Measurements from ENCODE around the gene SLC35B2.

Gene SLC35B2

GRCh38 chr6:44245912-44246662 lies 11.2 kb downstream of the SLC35B2 start (continued):
- TF ChIP-seq ZNF202 (tag by site-specific recombination; IDR thresholded peaks at IDR 0.05; ENCODE audit: borderline replicate concordance), result no peak
- peak; percentile 78 for TF ChIP-seq ZNF2 (tag by site-specific recombination; IDR thresholded peaks at IDR 0.05)
- TF ChIP-seq ZNF629 (tag by site-specific recombination; IDR thresholded peaks at IDR 0.05), result no peak
- TF ChIP-seq HOXA7 (CRISPR knock-in tag; IDR thresholded peaks at IDR 0.05; ENCODE audit: borderline replicate concordance), result no peak
- TF ChIP-seq ZNF664 (tag by site-specific recombination; IDR thresholded peaks at IDR 0.05), result 0 out of 2 replicates have a peak, but pooled peaks have one; percentile 10
- TF ChIP-seq ZNF654 (tag by site-specific recombination; IDR thresholded peaks at IDR 0.05; ENCODE audit: low read depth), result no peak
- TF ChIP-seq, protein P1, sequence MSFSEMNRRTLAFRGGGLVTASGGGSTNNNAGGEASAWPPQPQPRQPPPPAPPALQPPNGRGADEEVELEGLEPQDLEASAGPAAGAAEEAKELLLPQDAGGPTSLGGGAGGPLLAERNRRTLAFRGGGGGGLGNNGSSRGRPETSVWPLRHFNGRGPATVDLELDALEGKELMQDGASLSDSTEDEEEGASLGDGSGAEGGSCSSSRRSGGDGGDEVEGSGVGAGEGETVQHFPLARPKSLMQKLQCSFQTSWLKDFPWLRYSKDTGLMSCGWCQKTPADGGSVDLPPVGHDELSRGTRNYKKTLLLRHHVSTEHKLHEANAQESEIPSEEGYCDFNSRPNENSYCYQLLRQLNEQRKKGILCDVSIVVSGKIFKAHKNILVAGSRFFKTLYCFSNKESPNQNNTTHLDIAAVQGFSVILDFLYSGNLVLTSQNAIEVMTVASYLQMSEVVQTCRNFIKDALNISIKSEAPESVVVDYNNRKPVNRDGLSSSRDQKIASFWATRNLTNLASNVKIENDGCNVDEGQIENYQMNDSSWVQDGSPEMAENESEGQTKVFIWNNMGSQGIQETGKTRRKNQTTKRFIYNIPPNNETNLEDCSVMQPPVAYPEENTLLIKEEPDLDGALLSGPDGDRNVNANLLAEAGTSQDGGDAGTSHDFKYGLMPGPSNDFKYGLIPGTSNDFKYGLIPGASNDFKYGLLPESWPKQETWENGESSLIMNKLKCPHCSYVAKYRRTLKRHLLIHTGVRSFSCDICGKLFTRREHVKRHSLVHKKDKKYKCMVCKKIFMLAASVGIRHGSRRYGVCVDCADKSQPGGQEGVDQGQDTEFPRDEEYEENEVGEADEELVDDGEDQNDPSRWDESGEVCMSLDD (tag by site-specific recombination; IDR thresholded peaks at IDR 0.05), result peak; percentile 63; the same call in 1 of the 2 replicates
- no peak for TF ChIP-seq GFI1B (tag by site-specific recombination; IDR thresholded peaks at IDR 0.05)
- no peak for TF ChIP-seq ZNF157 (tag by site-specific recombination; IDR thresholded peaks at IDR 0.05)
- TF ChIP-seq ZNF266 (tag by site-specific recombination; IDR thresholded peaks at IDR 0.05; ENCODE audit: low read depth), result no peak
- TF ChIP-seq ZNF585B (tag by site-specific recombination; IDR thresholded peaks at IDR 0.05), result no peak
- no peak for TF ChIP-seq ZNF26 (tag by site-specific recombination; IDR thresholded peaks at IDR 0.05)
- TF ChIP-seq ZBTB1 (tag by site-specific recombination; IDR thresholded peaks at IDR 0.05), result no peak
- TF ChIP-seq ZNF785 (tag by site-specific recombination; IDR thresholded peaks at IDR 0.05), result peak; percentile 41; the same call in 1 of the 2 replicates
- 0 out of 2 replicates have a peak, but pooled peaks have one; percentile 8 for TF ChIP-seq ZNF423 (tag by site-specific recombination; IDR thresholded peaks at IDR 0.05)
- peak; percentile 98 for TF ChIP-seq KLF16 (tag by site-specific recombination; IDR thresholded peaks at IDR 0.05)
- TF ChIP-seq, protein P2, sequence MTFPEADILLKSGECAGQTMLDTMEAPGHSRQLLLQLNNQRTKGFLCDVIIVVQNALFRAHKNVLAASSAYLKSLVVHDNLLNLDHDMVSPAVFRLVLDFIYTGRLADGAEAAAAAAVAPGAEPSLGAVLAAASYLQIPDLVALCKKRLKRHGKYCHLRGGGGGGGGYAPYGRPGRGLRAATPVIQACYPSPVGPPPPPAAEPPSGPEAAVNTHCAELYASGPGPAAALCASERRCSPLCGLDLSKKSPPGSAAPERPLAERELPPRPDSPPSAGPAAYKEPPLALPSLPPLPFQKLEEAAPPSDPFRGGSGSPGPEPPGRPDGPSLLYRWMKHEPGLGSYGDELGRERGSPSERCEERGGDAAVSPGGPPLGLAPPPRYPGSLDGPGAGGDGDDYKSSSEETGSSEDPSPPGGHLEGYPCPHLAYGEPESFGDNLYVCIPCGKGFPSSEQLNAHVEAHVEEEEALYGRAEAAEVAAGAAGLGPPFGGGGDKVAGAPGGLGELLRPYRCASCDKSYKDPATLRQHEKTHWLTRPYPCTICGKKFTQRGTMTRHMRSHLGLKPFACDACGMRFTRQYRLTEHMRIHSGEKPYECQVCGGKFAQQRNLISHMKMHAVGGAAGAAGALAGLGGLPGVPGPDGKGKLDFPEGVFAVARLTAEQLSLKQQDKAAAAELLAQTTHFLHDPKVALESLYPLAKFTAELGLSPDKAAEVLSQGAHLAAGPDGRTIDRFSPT (tag by site-specific recombination; IDR thresholded peaks at IDR 0.05), result no peak
- TF ChIP-seq ZBTB20 (tag by site-specific recombination; IDR thresholded peaks at IDR 0.05), result peak; percentile 46; the same call in 1 of the 2 replicates
- no peak for TF ChIP-seq ZNF426 (tag by site-specific recombination; IDR thresholded peaks at IDR 0.05)
- TF ChIP-seq, protein P3, sequence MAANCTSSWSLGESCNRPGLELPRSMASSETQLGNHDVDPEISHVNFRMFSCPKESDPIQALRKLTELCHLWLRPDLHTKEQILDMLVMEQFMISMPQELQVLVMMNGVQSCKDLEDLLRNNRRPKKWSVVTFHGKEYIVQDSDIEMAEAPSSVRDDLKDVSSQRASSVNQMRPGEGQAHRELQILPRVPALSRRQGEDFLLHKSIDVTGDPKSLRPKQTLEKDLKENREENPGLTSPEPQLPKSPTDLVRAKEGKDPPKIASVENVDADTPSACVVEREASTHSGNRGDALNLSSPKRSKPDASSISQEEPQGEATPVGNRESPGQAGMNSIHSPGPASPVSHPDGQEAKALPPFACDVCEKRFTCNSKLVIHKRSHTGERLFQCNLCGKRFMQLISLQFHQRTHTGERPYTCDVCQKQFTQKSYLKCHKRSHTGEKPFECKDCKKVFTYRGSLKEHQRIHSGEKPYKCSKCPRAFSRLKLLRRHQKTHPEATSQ (tag by site-specific recombination; IDR thresholded peaks at IDR 0.05), result no peak
- TF ChIP-seq ZNF501 (tag by site-specific recombination; IDR thresholded peaks at IDR 0.05), result no peak; the same call in none of the 2 replicates
- TF ChIP-seq ZNF837 (tag by site-specific recombination; IDR thresholded peaks at IDR 0.05), result no peak
- 0 out of 2 replicates have a peak, but pooled peaks have one; percentile 27 for TF ChIP-seq ZNF404 (tag by site-specific recombination; IDR thresholded peaks at IDR 0.05)
- TF ChIP-seq ZNF335 (tag by site-specific recombination; conservative IDR thresholded peaks at IDR 0.05), result peak; percentile 17
- TF ChIP-seq ZNF514 (tag by site-specific recombination; IDR thresholded peaks at IDR 0.05), result no peak
- TF ChIP-seq ZNF362 (tag by site-specific recombination; IDR thresholded peaks at IDR 0.05), result no peak

All from HEK293 (cell line).